GM23338 (cell line): ENCODE data around the gene UNK.

Experiments used
- EZH2 ChIP-seq: fragments of 200-600 bp; sonication (generic); IDR thresholded peaks from one replicate; pipeline ENCODE4 v1.8.0; 2017; ENCODE audit warnings: antibody characterized with exemption, mild to moderate bottlenecking, low read depth; ENCODE audit not compliant: unreplicated experiment
- JUNB ChIP-seq: IDR thresholded peaks from one replicate; pipeline ENCODE4 v1.6.1; 2016; ENCODE audit warnings: antibody characterized with exemption; ENCODE audit not compliant: unreplicated experiment
- POLR2AphosphoS5 ChIP-seq: IDR thresholded peaks from 2 replicates; pipeline ENCODE4 v1.6.1; 2016; ENCODE audit warnings: antibody characterized with exemption, low read depth
- TF ChIP-seq, protein P1 (sequence below): IDR thresholded peaks from one replicate; pipeline ENCODE4 v1.6.1; 2018; ENCODE audit warnings: antibody characterized with exemption; ENCODE audit not compliant: unreplicated experiment
- TF ChIP-seq, protein P2 (sequence below), 2 experiments: fragments of 200-600 bp in 1 of 2; sonication (generic) in 1 of 2; conservative IDR thresholded peaks; 2 replicates each; pipeline versions ENCODE4 v1.5.1 to v1.6.1; 2016 to 2017; ENCODE audit warnings: antibody characterized with exemption in 2 of 2, low read depth in 2 of 2, mild to moderate bottlenecking in 2 of 2, moderate library complexity in 1 of 2

DNA sequence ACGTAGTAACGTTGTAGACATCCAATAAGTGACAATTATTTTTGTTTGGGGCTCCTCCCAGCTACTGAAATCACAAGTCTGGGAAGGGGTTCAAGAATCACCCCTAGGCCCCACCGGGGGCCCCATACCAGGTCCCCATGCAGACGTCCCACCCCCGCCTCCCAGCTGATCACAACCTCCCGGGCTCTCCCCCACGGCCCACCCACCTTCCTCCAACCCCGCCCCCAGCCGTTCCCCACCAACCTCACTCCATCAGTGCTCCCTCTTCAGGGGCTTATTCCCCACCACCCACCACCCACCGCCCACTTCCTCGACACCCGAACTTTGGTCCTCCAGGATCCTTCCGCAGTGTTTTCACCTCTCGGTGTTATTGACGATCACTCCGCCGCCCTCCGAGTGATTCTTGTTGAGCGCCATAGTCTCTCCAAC, 70.3 kb downstream of the UNK start:
- TF ChIP-seq, protein P1, sequence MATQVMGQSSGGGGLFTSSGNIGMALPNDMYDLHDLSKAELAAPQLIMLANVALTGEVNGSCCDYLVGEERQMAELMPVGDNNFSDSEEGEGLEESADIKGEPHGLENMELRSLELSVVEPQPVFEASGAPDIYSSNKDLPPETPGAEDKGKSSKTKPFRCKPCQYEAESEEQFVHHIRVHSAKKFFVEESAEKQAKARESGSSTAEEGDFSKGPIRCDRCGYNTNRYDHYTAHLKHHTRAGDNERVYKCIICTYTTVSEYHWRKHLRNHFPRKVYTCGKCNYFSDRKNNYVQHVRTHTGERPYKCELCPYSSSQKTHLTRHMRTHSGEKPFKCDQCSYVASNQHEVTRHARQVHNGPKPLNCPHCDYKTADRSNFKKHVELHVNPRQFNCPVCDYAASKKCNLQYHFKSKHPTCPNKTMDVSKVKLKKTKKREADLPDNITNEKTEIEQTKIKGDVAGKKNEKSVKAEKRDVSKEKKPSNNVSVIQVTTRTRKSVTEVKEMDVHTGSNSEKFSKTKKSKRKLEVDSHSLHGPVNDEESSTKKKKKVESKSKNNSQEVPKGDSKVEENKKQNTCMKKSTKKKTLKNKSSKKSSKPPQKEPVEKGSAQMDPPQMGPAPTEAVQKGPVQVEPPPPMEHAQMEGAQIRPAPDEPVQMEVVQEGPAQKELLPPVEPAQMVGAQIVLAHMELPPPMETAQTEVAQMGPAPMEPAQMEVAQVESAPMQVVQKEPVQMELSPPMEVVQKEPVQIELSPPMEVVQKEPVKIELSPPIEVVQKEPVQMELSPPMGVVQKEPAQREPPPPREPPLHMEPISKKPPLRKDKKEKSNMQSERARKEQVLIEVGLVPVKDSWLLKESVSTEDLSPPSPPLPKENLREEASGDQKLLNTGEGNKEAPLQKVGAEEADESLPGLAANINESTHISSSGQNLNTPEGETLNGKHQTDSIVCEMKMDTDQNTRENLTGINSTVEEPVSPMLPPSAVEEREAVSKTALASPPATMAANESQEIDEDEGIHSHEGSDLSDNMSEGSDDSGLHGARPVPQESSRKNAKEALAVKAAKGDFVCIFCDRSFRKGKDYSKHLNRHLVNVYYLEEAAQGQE, result no peak
- TF ChIP-seq JUNB (no peak), EZH2 (no peak), POLR2AphosphoS5 (no peak)
- TF ChIP-seq, protein P2, sequence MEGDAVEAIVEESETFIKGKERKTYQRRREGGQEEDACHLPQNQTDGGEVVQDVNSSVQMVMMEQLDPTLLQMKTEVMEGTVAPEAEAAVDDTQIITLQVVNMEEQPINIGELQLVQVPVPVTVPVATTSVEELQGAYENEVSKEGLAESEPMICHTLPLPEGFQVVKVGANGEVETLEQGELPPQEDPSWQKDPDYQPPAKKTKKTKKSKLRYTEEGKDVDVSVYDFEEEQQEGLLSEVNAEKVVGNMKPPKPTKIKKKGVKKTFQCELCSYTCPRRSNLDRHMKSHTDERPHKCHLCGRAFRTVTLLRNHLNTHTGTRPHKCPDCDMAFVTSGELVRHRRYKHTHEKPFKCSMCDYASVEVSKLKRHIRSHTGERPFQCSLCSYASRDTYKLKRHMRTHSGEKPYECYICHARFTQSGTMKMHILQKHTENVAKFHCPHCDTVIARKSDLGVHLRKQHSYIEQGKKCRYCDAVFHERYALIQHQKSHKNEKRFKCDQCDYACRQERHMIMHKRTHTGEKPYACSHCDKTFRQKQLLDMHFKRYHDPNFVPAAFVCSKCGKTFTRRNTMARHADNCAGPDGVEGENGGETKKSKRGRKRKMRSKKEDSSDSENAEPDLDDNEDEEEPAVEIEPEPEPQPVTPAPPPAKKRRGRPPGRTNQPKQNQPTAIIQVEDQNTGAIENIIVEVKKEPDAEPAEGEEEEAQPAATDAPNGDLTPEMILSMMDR (conservative IDR thresholded peaks at IDR 0.05; ENCODE audit: low read depth in 2 of 2), result no peak
